ENCODE data around the gene GRID1.
A peak's percentile ranks its signal among the peaks of the same experiment; 100 is the strongest.
"Not testable (repeated sequence)": the region's sequence is repeated elsewhere in the genome, so short reads cannot be mapped to it uniquely, and the experiment has no call there.

GRID1 gene

DNA sequence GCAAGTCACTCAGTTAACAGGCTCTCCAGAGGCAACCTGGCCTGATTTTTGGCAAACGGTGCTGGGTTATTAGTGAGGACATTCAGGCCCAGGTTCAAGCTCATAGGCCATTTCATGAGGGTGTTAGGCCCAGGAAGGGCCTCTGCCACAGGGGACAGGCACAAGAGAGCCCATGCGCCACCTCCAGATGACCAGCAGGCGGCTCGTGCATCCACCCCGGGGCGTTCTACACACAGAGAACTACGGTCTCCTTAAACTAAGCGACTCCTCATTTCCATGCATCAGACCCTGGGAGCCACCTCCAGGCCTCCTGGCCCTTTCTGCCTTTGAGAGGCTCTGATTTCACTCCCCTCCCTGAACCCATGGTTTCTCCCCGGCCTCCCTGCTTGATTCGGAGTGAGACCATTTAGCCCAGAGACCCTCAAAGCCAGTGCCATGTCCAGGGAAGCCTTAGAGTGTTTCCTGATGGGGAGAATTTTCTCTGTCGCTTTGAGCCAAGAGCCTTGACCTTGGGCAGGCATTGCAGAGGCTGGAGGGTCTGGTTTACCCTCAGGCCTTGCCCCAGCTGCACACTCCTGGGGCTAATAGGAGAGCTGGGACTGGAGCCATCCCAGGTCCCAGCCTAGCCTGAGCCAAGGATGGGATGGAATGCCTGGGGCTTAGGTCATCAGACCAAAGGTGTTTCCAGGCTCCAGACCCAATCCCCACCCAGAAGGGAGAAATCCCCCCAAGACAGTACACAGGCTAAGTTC lies 188.0 kb downstream of the GRID1 start:
- DNase-seq = no peak

DNA sequence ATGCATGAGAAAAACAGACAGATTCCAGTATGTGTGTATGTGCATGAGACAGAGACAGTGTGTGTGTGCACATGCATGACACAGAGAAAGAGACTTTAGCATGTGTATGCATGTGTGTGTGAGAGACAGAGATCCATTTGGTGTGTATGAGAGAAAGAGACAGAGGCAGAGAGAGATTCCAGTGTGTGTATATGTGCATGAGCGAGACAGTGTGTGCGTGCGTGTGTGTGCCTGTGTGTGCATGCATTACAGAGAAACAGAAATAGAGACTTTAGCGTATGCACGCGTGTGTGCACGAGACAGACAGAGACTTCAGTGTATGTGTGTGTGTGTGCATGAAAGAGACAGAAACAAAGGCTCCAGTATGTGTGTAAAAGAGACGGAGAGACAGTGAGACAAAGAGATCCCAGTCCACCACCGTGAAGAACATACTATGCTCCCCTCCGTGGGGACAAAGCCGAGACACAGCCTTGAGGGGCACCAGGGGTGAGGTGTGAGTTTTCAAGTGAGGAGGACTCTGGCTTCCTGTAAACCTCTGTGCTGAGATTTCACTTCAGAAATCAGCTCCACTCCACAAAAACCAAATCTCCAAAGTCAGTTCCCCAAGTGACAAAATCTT lies 188.9 kb downstream of the GRID1 start:
- DNase-seq = no peak

DNA sequence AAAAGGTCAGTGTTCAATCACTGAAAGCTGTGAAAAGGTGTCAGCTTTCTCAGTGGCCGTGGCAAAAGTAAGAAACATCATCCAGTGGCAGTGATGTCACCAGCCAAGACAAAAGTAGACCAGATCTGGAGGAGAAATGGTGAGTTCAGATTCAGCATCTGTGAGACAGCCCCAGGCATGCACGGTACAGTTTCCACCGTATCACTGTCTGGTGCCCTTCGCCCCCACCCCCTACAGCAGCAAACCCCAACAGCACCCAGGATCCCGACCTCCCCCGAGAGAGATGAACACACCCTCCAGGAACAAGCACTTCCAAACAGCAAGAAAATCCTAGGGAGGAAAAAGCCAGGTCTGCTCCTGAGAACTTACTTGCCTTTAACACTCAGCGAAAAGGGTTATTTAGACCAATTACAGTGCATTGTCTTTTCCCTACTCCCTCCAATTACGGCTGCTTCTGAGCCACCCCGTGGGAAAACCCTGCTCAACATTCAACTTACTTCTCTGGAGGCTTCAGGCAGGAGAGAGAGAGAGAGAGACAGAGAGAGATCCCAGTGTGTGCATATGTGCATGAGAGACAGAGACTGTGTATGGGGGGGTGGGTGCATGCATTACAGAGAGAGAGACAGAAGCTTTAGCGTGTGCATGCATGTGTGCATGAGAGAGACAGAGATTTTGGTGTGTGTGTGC lies 189.6 kb downstream of the GRID1 start:
- no peak for DNase-seq

DNA sequence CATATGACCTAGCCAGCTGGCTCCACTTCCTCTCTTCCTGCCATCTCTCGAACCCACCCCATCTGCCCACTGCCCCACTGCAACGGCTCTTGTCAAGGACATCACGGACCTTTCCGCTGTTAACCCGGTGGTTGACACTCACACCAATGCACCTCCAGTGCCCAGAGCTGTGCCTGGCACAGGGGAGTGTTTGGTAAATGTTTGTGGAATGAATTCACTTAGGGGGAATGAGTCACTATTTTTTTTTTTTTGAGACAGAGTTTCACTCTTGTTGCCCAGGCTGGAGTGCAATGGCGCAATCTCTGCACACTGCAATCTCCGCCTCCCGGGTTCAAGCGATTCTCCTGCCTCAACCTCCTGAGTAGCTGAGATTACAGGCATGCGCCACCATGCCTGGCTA lies 191.1 kb downstream of the GRID1 start:
- not testable (repeated sequence) for DNase-seq

DNA sequence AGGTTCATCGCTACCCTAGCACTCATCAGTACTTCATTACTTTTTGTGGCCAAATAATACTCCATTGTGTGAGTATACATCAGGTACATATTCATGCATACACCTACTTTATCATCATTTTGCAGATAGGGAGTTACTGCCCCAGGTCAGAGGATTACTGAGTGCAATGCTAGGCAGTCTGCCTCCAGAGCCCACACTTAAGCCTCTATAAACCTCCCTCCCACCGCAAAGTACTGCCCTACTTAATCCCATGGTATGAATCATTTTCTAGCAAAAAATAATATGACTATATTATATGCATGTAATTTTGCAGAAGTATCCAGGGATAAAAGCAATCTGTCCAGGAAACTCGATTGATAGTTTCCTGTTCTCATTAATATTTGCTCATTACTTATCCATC lies 194.3 kb downstream of the GRID1 start:
- peak; percentile 41 for DNase-seq

DNA sequence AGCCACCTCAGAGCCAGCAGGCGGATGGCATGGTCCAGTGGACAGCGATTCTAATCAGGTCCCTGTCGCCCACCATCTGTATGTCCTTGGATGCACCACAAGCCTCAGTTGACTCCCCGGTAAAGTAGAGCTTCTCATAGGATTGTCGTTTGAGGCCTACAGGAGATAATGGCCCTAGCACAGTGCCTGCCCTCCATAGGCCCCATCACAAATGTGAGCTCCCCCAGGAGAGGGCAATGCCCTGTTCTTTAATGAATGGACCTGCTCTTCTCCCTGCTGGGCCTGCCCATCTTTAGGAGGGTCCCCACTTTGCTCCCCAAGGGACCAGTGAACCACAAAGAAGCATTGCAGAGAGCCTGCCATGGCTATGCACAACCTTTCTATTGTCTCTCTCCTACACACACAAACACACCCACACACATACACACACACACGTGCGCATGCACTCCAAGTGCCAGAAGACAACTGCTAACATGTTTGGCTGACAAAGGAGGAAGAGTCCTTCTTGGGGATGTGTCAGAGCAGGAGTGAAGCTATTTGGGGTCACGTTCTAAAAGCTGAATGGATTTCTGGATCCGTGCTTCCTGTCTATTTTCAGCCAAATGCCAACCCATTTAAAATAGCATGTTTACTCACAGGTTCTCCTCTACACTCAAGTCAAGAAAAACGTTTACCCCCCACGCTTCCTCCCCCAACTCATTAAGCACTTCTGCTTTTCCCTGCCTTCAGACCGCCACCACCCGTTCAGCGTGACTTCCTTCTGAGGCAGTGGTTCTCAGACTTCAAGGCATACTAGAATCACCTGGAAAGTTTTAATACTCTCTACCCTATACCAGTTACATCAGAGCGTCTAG lies 196.1 kb downstream of the GRID1 start:
- no peak for DNase-seq

DNA sequence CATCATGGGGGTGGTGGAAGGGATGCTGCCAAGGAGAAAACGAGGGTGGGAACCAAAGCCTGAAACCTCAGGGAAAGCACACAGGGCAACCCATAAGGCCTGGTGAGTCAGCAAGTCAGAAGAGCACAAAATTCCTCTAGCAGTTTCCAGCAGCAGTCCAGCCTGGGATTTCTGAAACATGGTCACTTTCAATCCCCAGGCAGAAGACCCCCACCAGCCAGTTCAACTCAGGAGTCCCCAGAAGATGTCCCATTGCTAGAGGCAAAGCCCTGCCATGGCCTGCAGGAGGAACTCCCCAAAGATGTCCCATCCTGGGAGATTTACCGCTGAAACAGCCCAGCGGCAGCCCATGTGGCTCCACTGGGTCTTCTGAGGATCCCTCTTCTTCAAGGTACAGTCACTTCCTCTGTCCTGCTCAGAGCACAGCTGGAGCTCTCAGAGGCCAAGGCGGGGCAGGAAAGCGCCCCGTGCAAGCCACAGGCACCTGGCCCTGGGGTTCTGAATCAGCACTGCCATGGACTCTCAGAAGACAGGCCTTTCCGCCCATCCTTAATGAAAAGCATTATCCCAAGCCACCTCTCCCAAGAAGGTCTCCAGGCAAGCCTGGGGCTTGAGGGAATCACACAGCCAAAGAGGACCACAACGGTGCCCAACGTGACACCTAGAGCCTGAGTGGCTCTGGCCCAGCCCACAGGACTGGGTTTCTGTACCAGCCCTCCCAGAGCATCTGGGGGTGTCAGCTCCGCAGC lies 196.9 kb downstream of the GRID1 start:
- no peak for DNase-seq

DNA sequence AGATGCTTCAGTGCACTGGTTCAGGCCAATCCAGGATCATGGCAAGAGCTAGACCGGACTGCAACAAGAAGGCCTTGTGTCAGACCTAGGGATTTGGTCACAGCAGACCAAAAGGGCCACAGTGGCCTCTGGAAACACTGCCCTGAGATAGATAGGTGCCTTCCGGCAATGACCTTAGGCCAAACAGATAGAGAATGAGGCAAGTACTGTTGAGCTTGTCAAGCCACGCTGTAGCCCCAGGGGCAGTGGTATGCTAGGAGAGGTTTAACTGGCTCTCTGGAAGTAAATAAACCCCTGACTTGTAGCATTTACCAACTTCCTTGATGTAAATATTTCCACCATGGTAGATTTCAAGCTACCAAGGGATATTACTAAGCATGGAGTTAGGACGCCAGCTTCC lies 197.5 kb downstream of the GRID1 start:
- no peak for DNase-seq

DNA sequence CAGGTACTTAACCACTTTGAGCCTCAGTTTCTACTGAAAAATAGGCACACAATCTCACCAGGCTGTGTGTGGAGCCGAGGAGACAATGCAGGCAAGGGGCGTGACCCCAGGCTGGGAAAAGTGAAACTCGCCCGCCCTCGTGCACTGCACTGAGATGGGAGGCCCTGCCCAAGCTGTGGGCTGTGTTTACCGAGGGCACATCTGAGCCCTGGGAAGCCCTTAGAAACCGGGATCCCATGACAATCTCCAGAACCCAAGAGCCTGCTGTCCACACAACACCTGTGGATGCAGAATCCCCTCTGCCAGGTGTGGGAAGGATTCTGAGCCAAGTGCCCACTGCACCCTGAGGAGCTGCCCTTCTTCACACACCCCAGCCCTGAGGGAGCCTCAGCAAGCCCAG lies 198.3 kb downstream of the GRID1 start:
- DNase-seq = no peak

DNA sequence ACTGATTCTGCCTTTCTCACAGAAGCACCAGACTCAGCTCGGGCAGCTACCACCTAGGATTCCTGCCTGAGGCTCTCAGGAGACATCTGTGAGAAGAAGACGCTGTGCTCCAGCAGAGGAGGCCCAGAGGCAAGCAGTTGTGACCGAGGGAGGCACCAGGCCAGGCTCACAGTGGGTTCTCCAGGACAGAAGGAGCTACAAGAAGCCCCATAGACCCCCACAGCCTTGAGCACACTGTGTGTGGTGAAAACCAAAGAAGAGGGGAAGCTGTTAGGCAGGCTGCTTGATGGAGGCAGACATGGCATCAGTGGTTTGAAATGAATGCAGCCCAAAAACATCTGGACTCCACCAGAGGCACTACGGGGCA lies 198.8 kb downstream of the GRID1 start:
- DNase-seq = no peak

DNA sequence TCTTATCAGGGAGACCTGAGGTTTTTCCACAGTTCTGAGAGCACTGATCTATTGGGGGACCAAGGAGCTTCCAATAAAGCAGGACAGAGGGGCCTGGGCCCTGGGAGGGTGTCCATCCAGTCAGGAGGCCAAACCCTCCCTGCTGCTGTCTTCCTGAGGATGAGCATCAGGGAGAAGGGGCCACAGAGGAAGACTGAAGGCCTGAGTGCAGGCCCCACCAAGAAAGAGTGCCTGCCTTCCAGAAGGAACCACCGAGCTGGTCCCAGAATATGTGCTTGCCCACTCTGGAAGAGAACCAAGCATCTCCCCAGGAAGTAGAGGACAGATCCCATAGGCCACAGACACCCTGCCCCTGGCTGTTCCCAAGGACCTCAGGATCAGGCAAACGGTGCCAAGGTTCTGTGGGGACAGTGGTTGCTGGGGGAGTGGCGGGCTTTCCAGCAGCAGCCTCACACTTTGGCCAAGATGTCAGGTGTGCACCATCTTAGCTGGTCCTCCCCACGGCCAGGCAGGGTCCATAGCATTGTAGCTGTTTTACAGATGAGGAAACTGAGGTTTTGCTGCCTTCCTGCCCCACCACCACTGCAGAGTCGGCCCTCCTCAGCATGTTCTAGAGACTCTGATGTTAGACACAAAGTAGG lies 199.4 kb downstream of the GRID1 start:
- DNase-seq = no peak

DNA sequence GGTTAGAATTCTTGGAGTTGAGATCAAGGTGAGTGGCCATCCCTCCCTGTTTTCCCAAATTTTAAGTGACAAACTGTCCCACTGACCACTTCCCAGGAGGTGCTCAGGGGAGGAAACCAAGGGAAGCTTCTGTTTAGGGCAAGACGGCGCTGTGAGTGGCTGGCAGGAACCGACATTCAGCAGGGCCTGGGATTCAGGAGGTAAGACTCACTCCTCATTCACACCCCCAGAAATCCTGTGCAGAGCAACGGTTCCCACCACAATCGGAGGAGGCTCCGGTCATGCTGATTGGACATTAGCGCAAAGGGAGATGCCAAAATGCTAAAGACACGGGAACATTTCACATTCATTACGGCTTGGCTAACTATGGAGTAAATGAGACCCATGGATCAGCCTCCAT lies 200.9 kb downstream of the GRID1 start:
- no peak for DNase-seq

DNA sequence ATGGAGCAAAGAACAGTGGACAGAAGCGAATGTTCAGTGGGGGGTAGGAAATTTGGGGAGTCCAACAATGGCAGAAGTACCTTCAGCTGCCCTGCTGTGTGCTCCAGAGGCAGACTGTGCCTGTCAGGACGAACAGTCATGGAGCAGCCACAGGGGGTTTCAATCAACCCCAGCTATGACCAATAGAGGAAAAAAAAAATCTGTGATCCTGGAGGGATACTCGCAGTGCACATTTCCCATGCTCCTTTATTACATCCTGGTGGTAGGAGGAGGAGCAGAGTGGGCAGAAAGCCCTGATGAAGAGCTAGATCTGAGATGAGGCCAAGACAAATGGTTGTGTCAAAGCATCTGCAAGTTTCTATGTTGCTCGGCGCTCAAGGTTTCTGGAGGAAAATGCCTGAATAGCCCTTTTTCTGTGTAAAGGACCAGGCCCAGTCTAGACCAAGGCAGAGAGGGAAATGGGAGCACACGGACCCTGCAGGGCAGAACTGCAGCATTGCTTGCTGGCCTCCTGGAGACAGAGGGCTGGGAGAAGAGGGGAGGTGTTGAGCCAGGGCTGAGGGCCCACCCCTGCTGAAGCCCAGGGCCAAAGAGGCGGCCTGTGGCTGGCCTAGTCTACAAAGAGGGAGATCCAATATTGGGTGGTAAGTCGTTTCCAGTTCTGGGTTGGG lies 201.5 kb downstream of the GRID1 start:
- DNase-seq = no peak

DNA sequence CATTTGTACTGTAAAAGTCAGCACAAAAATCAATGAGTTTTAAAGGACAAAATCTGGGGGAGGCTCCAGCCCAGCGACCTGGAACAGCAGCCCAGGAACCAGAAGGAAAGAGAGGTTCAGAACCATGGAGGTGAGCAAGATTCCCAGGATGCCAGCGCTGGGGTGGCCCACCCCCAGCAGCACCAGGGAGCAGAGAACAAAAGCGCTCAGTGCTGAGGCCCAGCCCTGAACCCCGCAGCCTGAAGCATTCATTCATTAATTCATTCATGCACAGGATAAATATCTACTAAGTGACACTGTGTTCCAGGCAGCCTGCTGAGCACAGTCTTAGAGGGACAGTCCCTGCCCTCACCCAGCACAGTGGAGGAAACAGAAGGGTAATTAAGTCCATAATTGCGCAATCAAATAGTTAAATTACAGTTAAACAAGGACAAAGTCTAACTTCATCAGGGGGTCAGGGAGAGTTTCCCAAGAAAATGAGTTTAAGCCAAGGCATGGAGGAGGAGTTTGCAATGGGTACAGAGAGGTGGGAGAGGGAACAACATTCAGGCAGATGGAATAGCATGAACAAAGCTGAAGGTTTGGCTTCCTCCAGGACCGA lies 202.3 kb downstream of the GRID1 start:
- DNase-seq = no peak

DNA sequence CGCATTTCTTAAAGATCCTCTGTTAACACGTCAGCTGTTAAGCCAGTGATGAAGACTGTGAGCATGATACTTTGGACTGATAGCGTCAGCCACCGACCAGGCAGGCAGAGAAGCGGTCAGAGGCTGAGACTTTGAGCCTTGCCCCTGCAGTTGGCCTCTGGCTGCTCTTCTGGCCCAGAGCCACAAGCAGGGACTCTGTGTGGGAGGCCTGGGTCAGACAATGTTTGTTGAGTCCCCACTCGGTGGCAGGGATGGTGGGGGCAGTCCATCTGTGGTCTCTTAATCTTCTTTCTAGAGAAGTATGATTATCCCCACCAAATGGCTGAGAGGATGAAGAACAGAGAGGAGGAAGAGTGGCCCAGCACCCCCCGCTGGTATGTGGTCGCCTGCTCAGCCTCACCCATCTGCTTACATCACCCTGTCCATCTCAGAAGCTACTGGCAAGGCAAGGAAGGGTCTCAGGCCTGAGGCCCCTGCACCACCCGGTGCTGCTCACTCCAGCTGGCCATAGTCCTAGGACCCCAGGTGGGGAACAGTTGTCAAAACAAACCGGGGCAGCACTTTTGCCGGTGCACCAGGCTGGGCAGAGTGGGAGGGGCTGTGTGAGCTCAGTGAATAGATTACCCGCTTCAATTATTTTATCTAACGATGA lies 202.9 kb downstream of the GRID1 start:
- DNase-seq = peak; percentile 67

DNA sequence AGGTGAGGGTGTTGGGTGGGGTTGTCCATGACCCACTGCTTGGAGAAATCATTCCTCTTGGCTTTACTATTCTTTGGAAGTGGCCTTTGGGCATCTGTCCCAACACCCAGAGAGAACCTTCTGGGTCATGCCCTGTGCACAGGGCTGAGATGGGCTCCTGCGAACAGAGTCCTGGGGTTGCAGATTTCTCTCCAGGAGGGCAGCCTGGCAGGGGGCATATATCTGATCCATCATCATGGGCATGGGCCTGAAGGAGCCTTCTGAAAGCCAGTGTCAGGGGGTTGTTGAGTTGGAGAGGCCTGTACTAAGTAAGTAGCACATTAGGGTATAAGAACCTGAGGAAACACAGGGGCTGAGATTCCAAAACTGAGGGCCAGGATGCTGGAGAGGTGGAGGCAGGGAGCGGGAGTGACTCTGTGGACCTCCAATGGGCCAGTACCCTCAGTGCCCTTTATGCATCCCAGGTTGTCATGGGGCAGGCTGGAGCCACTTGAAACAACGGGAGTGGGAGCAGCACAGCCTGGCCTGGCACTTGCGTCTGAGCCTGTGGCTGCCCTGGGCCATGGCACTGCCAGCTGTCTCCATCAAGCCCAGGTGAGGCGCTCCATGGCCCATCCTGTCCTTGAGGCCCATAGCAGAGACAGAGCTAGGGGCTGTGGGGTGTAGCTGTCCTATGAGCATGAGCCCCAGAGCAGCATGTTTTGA lies 203.7 kb downstream of the GRID1 start:
- DNase-seq = no peak

DNA sequence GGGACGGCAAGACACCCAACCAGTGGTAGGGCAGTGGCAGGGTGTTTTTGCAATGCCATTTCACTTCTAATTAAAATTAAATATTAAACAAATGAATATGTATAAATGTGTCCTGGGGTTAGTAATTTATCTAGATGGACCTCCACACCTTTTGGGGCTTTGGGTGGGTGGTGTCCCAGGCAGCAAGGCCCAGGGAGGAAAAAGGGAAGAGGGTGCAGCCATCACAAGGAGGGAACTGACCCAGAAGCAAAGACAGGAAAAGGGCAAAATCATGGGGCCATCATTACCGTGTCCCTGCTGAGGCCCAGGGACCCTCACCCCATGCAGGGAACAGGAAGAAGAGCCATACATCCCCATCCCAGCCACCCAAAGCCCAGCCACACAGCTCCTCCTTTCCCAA lies 204.6 kb downstream of the GRID1 start:
- no peak for DNase-seq

DNA sequence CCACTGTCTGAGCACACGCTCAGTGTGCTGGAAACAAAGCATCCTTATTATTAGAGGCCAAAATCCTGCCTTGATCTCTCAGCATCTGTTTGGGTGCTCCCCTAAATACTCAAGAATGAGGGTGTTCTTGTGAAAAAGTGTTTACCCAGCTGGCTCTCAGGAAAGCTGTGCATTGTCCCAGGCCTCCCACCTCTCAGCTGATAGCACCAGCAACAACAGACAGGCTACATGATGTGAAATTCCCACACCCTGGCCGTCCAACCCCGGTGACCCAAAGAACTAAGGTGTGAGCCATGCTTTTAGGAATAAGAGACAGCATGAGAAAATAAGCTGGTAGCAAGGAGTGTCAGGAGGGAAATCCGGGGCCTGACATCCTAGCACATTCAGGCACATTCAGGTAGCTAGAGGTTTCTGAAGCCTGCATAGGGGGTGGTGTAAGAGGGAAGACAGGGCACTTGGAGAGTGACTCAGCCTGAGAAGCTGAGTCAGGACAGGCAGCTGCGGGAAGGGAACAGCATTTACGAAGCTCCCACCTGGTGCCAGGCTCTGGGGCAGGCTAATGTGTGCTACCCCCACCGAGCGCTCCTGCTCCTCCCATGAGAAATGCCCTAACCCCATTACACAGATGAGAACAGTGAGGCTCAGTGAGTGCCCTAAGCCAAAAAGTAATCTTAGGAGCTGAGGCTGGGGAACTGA lies 205.6 kb downstream of the GRID1 start:
- DNase-seq = no peak

DNA sequence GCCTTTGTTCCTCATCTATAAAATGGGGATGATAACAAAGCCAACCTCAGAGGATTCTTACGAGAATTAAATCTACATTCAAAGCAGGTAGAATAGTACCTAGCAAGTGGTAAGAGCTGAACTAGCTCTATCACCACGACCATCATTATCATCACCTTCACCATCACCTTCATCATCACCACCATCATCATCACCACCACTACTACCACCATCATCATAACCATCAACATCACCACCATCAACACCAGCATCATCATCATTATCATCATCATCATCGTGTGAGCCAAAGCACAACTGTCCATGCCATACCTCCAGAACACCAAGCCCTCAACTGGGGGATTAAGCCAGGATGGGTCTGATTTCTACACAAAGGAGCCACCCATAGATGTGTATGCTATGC lies 206.8 kb downstream of the GRID1 start:
- DNase-seq = no peak

Data from NCI-H524 treated with DMSO at 0.1 percent for 48 hours (cell line).